GM19328 (cell line): ENCODE measurements around the gene LRRN2.
"Not testable (repeated sequence)": the region's sequence is repeated elsewhere in the genome, so short reads cannot be mapped to it uniquely, and the experiment has no call there.

Experiments
- ATAC-seq: cut with Tn5 transposase; IDR thresholded peaks from one replicate; pipeline ENCODE4 v1.9.1; 2021; ENCODE audit warnings: mild to moderate bottlenecking, moderate library complexity; ENCODE audit not compliant: unreplicated experiment

Gene LRRN2

DNA sequence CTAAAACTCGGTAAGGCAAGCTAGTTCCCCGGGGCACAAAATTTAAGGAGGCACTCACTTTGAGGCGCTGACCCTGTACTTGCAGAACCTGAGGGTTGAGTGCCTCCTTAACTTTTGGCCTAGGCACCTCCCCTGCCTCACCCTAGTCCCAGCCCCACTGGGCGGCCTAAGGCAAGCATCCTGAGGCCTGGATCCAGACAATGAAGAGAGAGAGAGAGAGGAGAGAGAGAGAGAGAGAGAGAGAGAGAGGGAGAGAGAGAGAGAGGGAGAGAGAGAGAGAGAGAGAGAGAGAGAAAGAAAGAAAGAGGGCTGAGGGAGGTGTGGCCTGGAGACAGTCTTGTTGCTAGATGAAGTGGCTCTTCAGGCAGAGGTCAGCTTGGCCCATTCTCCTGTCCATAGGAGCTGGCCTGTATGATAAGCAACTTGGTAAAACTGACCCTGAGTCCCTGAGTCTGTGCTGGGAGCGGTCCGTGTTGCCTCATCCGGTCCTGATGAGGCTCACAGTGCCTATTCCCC lies 7.4 kb upstream of the LRRN2 start:
- no peak for ATAC-seq

DNA sequence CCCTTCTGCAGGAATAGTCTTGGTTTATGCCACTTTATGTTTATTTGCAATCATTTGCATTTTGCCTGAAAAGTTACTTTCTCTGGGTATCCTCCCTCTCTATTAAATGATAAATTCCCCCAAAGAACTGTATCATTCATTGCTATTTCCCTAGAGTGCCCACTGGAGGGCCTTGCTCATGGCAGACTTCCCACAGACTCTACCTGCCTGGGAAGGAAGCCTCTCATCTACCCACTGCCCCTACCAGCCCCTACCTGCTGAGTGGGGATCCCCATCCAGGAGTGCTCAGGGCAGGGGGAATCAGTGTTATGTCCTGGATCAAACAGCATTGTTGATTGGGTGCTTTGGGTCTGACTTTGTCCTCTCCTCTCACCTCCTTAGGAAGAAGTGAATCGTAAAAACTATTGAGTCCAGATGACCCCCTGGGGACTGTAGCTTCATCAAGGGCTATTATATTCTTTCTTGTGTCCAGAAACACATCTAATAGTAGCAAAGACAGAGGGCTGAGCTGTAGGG lies 6.8 kb upstream of the LRRN2 start:
- ATAC-seq = no peak

GRCh38 chr1:204691328-204691730 lies 5.8 kb upstream of the LRRN2 start:
- ATAC-seq = not testable (repeated sequence)

DNA sequence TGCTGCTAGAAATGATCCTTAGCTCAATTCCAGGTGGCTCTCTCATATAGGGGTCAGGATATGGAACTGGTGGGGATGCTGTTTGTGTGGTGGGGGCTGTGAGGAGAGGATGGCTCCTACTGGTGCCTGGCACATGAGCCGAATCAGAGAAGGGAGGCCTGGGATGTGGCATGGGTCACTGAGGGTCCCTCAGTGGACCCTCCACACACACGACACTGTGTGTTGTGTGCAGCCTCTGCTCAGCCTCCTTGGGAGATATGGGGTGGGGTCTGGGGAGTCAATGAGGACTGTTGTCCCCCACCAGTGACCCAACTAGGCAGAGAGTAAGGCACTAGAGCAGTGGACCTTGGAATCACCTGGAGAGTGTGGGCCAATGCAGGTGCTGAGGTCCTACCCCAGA lies 3.2 kb upstream of the LRRN2 start:
- no peak for ATAC-seq

DNA sequence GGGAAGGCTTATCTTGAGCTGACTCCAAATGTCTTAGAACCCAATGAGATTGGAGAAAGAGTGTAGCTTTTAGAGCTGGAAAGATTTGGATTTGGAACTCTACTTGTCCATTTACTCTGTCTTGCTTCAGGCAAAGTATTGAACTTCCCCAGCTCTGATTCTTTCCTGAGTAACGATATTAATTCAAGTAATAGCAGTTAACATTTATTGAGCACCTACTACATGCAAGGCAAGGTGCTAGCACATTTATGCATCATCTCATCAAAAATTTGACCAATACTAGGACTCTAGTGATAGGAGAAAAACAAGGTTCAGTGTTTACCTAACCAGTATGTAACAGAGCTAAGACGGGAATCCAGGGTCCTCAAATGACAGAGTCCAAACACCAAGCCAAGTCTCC lies 2.5 kb upstream of the LRRN2 start:
- ATAC-seq = no peak

DNA sequence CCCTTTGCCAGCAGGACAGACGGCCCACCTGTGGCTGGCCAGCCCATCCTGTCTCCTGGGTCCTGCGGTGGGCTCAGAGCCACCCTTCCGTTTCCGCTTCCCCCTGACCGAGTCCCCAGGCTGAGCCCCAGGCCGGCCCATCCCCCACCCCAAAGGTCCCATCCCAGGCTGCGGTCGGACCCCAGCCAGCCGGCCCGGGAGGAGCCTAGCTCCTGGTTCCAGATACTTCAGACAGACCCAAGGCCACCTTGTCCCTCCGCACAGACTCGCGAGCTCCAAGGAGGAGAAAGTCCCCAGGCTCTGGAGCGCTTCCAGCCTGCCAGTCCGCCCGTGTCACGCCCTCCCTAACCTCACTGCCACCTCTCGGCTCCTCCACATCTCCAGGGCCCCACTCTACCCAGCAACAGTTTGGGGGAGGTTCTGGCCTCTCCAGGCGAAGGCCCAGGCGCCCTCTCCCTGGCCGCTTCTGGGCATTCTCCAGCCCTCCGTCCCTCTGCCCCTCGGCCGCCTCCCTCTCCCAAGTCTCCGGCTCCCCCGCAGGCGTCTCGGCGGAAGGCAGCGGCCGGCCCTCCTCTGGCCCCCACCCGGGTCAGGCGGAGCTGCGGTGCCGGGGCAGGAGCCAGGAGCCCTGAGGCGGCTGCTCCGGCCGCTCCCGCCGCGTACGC lies 835 bp downstream of the LRRN2 start:
- ATAC-seq = no peak

DNA sequence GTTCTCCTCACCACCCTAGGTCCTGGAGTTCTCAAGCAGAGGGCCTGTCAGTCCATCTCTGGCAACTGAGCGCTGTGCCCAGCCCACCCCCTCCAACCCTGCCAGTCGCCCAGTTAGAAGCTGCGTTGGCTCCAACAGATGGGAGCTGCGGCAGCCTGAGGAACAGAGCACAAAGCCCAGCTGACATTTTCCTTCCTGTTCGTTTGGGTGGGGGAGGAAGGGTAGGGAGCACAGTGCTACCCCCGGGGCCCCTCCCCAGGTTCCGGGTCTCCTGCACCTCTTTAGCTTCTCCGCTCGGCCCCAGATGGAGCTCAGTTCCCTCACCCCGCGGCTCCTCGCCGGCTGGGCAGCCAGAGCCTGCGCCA lies 1.4 kb downstream of the LRRN2 start:
- ATAC-seq = no peak

DNA sequence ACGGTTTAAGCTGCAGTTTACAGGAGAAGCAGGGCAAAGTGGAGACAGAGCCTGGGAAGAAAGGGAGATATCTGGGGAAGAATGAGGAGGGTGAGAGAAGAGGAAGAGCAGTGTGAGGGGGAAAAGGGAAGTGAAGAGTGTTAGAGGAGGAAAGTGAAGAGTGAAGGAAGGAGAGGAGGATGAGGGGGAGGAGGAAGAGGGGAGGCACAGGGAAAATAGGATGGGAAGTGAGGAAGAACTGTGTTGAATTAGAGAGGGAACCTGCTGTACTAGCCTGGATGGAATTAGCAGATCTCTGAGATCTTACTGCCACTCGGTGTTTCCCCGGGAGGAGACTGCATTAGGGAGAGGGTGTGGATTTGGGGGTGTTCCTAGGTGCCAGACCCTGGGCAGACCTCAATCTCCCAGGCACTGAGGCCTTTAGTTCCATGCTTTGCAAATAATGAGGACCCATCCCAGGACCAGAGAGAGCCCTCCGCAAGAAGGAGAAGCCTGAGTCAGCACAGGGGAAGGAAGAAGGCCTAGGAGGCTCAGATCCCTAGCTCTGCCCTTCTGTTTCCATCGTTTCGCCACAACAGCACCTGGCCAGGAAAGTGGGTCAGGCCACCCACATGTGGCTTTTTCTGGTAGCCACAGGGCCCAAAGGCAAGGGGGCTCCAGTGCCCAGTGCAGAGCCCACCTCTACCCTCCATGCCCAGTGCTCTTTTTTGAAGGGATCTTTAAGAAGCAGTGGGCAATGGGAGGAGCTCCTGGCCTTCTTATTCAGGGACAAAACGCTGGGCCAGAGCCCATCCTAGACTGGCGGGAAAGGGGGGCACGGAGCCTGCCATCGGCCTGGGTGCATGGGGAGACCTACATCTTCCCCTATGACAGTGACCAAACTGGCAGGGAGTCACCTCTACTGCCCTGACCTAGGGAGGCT lies 2.0 kb downstream of the LRRN2 start:
- no peak for ATAC-seq

GRCh38 chr1:204680461-204680860 lies 5.1 kb downstream of the LRRN2 start:
- ATAC-seq = no peak

DNA sequence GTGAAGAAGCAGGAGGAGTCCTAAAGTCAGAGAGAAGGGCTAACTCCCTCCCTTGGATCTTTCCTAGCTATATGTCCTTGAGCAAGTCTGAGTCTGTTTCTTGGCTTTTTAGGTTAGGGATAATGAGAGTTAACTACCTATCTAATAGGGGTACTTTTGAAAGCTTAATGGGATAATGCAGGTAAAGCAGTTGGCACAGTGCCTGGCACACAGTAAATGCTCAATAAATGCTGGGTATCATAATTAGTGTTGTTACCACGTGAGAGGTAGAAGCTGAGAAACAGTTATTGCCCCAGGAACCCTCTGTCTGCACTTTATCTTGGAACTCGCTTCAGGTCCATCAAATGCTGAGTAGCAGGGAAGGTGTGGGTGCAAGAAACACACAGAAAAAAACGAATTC lies 5.5 kb downstream of the LRRN2 start:
- no peak for ATAC-seq

GRCh38 chr1:204678721-204679475 lies 6.6 kb downstream of the LRRN2 start:
- no peak for ATAC-seq

DNA sequence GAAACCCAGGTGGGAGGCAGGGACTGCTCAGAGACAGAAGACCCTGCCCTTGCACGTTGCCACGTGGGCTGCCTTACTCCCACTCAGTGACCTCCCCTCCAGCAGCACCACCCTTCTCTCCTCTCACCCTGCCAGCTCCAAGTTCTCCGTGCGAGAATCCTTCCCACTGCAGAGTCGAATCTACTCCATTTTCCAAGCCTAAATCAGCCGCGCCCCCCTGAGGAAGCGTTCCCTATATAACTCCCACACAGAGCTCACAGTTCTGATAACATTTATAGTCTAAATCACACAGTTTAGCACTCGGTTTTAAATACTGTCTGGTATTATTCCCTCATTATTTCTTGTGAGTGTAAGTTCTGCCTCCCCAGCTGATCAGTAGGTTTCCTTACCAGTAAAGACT lies 7.7 kb downstream of the LRRN2 start:
- no peak for ATAC-seq

DNA sequence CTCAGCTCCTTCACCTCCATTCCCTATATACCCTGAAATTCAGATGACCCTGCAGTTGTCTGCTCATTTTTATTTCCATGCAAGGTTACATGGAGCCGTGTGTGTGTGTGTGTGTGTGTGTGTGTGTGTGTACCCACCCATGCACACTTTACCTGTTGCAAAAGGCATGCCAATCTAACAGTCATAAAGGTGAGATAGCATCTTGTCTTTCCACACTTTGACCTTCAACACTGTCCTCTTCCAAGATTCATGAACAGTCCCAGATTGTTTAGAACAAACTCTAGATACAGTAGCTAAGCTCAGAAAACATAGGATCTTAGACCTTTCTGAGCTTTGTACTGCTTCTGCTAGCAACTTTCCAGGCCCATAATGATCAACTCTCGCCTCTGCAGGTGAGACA lies 9.5 kb downstream of the LRRN2 start:
- no peak for ATAC-seq

DNA sequence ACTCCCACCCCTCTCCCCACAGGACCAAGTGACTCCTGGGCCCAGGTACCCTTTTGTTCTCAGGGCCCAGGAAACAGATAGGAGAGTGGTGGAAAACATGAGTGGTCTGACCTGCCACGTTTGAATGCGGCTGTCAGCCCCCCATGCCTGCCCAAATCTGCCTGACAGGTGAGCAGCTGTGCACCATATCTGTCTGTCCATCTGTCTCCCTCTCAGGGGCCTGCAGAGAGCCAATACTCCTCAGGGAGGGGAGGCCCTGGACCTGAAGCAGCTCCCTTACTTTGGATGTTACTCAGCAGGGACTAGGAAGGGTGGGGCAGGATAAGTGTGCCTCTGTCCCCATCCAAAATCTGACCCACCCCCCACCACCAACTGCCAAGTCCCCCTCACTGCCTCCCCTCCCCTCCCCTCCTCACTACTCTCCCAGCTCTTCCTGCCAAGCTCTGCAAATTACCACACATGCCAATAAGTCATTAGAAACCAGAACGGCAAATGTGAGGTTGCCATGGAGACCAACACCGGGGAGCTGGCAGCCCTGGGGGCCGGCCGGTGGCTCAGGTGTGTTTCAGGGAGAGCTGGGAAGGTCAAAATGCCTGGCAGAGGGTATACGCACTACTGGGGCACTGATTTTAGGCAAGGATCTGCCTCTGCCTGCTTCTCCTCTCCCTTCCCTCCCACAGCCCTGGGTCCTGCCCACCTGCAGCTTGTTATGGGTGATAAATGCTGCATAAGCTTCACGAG lies 11.5 kb downstream of the LRRN2 start:
- no peak for ATAC-seq

GRCh38 chr1:204673209-204673608 lies 12.3 kb downstream of the LRRN2 start:
- no peak for ATAC-seq

- ATAC-seq = no peak
Measured at GRCh38 chr1:204672482-204673121, 12.9 kb downstream of the LRRN2 start.

DNA sequence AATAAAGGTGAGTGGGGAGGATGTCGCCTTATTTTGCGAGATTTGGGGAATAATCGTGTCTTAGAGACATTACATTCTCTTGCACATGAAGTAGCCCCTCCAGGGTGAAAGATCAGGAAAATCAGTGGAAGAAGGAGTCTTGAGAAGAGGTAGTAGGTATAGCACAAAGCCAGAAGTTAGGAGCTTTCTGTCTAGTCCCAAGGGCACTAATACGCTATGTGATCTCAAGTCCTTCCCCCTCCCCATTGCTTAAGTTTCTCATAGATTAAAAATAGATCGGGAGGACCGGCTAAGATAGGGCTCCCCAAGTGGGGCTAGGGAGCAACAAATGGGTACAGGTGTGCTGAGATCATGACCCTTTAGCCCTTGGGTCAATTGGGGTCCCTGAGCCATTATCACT lies 13.5 kb downstream of the LRRN2 start:
- ATAC-seq = no peak

DNA sequence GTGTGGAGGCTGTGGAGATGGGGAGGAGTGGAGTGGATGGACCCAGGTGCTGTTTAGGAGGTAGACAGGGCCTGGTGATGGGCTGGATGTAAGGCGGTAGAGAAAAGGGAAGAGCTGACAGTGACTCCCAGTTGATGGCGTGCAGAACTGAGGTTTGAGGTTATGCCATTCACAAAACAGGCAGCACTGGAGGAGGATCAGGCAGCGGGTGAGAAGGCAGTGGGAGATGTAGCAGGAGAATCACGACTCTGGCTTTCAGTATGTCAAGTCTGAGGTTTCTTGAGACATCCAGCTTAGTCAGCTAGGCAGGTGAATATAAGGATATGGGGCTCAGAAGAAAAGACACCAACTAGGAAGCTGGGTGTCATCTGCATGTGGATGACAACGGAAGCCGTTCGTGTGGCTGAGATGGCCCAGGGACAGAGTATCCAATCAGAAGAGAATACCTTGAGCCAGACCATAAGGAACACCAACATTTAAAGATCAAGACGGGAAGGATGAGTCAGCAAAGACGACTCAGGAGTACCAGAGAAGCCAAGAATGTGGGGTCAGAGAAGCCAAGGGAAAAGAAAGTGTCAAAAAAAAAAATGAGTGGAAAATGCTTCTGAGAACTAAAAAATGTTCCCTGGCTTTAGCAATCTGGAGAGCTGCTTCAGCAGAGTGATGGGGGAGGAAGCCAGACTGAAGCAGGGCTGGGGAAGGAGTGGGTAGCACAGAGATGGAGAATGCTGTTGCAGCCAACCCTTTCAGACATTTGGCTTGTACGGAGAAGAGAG lies 15.2 kb downstream of the LRRN2 start:
- ATAC-seq = no peak

GRCh38 chr1:204669579-204669978 lies 16.0 kb downstream of the LRRN2 start:
- ATAC-seq = no peak

DNA sequence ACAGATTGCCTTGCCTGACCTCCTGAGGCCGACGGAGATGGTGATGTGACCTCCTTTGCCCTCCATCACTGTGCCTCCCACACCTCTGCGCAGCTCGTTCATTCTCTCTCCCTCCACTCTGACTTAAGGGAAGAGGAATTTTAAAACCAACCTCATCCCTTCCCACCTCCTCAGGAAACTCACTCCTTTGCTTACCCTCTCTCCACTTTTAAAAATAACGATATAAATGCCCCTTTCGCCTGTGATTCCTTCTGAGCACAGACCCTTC lies 21.2 kb downstream of the LRRN2 start:
- no peak for ATAC-seq
